Esophagus muscularis mucosa (tissue), 2 donors: ENCODE data around the gene SUSD6.

Source experiments
- POLR2A ChIP-seq: fragments of 450-650 bp; IDR thresholded peaks from one replicate; pipeline ENCODE4 v1.6.1; 2017; ENCODE audit warnings: antibody characterized with exemption, moderate library complexity, mild to moderate bottlenecking, low read depth
- POLR2AphosphoS5 ChIP-seq, 2 donors: sonication (generic); formaldehyde crosslinking; IDR thresholded peaks; one replicate each; pipeline ENCODE4 v1.6.1; 2017; ENCODE audit warnings: antibody characterized with exemption in 2 of 2

- TF ChIP-seq POLR2A (no peak), POLR2AphosphoS5 (IDR thresholded peaks at IDR 0.05) (no peak)
These were observed 40.3 kb downstream of the SUSD6 start for GRCh38 chr14:69651664-69652063.
